OCI-M2 (cell line): Measurements from ENCODE around the gene SSBP3.
"Not testable (repeated sequence)": the region's sequence is repeated elsewhere in the genome, so short reads cannot be mapped to it uniquely, and the experiment has no call there.

Source experiments
- DNase-seq: peaks from one replicate; lab custom pipeline; 2025; ENCODE audit not compliant: unreplicated experiment; lab: John Stamatoyannopoulos, UW

The SSBP3 gene

DNA sequence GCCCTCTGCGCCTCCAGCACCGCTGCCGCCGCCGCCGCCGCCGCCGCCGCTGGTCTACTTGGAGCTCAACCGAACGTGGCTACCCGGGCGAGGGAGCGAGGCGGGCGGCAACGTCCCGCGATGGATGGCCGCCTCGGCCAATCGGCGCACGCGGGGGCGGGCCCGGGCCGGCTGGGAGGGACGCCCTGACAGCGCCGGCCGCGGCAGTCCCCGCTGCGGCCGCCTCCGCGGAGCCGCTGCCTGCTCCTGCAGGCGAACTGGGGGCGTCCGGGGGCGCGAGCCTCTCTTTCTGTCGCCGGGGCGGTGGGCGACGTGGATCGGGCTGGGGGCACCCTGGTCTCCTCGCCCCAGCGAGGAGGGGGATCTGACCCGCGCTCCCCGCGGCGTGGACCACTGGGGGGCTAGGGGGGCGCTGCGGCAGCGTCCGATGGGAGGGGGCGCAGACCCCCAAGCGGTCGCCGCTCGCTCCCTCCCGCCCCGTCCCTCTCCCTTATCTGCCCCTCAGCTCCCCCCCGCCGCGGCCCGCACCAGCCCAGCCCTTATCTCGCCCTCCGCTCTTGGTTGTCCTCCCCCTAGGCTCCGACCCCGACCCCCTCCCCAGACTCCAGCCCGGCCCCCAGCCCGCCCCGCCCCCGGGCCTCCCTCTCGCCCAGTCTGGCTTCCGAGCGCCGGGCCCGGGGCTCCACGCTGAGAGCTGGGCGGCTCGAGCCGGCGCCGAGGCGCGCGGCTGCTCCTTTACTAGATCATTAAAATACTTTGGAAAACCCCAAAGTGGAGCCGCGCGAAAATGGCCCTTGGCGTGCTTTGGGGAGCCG is at the start of gene SSBP3:
SSBP3 (minus strand) TSS at position 56 of the 815 bp plus-strand sequence.
- DNase-seq: no peak

DNA sequence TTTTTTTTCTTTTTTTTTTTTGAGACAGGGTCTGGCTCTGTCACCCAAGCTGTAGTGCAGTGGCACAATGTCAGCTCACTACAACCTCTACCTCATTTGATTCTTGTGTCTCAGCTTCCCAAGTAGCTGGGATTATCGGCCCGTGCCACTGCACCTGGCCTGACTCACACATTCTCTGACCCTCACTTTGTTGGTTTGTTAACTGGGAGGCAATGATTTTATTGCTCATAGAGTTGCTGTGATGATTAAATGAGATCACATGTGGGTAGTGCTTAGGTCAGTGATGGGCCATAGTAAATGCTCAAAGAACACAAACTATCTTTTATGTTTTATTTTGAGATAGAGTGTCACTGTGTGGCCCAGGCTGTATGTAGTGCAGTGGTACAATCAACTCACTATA is 47.3 kb upstream of the SSBP3 start:
- no peak for DNase-seq

DNA sequence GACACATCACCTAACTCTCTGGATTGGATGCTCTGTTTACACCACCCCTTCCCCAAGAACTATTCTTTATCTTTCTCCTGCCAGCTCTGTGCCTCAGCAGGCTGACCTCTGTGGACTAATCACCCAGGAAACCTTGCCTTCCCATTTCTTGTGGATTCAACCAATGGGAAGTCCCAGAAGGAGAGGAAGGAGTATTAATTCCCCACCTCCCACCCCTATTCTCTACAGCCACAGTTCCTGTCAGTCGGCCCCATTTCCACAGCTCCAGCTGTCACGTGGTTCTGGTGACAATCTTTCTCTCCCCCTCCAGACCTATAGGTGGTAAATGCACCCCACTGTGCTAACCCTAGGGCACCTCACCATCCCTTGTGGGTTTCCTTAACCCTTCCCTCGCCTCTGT is 46.8 kb upstream of the SSBP3 start:
- no peak for DNase-seq

DNA sequence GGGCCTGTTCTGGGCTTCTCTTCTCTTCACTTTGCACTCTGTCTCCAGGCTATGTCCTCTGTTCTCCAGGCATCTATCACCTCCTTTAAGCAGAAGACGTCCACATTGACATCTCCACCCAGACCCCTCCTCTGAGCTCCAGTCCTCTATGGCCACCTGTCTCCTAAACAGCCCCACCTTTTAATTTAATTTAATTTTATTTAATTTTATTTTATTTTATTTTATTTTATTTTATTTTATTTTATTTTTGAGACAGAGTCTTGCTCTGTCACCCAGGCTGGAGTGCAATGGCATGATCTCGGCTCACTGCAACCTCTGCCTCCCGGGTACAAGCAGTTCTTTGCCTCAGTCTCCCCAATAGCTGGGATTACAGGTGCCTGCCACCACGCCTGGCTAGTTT is 43.2 kb upstream of the SSBP3 start:
- not testable (repeated sequence) for DNase-seq

DNA sequence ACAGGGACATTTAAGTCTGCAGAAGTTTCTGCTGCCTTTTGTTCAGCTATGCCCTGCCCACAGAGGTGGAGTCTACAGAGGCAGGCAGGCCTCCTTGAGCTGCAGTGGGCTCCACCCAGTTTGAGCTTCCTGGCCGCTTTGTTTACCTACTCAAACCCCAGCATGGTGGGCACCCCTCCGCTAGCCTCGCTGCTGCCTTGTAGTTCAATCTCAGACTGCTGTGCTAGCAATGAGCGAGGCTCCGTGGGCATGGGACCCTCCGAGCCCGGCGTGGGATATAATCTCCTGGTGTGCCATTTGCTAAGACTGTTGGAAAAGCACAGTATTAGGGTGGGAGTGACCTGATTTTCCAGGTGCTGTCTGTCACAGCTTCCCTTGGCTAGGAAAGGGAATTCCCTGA is 42.6 kb upstream of the SSBP3 start:
- DNase-seq: not testable (repeated sequence)

DNA sequence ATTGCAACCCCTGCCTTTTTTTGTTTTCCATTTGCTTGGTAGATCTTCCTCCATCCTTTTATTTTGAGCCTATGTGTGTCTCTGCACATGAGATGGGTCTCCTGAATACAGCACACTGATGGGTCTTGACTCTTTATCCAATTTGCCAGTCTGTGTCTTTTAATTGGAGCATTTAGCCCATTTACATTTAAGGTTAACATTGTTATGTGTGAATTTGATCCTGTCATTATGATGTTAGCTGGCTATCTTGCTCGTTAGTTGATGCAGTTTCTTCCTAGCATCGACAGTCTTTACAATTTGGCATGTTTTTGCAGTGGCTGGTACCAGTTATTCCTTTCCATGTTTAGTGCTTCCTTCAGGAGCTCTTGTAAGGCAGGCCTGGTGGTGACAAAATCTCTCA is 40.9 kb upstream of the SSBP3 start:
- not testable (repeated sequence) for DNase-seq

DNA sequence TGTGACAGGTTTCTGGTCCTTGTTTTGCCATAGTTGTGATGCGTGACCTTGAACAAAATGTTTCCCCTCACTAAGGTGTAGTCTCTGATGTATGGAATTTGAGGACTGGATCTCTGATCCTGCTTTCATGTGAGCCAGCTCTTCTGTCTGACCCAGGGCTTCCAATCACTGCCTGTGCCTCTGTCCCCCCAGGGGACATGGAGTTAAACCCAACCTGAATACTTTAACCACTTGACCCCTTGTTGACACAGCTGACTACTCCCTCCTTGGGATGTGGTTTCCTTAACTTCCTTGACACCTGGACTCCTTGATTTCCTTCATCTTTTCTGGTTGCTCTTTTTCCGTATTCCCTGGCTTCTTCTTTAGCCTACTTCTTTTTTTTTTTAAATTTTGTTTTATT is 36.0 kb upstream of the SSBP3 start:
- DNase-seq: no peak

DNA sequence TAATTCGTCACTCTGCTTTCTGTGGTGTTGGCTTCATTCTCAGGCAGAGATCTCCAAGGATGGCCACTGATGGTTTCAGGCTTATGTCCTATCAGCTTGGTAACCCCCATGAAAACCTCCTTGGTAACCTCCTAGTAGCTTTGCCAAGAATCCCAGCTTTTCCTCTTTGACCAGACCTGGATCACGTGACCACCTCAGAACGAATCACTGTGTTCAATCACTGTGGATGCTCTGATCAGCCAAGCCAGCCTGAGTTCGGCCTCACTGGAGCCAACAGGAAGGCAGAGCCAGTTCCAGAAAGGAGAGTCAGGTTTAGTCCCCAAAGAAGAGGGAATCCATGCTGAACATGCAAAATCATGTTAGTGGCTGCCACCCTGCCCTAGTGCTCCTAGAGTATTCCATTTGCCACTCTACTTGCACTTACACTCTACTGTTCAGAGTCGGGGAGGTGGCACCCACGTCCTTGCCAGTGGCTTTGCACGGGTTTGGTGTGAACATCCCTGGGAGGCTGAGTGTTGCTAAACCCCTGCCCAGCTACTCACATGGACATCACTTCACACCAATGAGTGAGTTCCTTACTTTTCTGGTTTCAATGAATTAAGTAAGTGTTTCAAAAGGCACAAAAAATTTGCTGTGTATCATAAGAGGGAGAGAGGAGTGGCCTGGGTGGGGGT is 33.5 kb upstream of the SSBP3 start:
- DNase-seq: no peak

DNA sequence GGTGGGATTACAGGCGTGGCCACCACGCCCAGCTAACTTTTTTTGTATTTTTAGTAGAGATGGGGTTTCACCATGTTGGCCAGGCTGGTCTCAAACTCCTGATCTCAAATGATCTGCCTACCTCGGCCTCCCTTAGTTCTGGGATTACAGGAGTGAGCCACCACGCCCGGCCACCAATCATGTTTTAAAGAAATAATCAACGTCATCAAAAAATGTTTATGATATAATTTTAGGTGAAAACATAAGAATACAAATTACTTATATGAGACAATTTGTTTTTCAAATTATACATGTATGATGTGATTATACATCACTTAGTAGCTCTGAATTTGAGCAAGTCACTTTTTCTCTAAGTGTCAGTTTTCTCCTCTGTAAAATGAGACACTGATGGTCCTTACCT is 31.6 kb upstream of the SSBP3 start:
- DNase-seq: no peak

DNA sequence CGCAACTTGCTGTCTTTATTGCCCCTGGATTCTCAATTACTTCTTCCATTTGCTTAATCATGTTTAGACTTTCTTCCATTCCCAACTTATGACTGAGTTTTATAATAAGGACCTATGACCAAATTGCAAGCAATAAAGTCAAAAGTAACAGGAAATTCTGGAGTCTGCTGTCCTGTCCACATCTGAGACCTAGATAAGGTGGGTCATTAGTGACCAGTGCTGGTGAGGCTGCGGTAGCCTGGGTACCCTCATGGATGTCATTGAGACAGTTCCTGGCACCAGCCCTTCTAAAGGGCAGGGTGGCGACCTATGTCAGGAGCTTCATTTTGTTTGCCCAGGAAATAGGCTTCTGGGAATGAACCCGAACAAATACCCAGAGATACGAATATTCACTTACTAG is 30.6 kb upstream of the SSBP3 start:
- no peak for DNase-seq

DNA sequence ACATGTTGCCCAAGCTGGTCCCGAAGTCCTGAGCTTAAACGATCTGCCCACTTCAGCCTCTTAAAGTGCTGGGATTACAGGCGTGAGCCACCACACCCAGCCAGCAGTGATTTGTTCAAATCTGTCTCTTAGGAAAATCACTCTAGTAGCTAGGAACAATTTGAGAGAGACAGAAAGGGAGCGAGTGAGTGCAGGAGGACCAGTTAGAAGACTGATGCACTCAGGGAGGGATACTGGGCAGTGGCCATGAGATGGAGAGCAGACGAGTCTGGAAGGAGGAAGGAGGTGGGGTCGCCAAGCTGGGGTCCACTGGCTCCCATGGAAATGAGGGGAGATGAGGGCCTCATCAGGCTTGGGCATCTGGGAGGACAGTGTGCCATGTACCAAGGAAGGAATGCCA is 23.6 kb upstream of the SSBP3 start:
- no peak for DNase-seq

DNA sequence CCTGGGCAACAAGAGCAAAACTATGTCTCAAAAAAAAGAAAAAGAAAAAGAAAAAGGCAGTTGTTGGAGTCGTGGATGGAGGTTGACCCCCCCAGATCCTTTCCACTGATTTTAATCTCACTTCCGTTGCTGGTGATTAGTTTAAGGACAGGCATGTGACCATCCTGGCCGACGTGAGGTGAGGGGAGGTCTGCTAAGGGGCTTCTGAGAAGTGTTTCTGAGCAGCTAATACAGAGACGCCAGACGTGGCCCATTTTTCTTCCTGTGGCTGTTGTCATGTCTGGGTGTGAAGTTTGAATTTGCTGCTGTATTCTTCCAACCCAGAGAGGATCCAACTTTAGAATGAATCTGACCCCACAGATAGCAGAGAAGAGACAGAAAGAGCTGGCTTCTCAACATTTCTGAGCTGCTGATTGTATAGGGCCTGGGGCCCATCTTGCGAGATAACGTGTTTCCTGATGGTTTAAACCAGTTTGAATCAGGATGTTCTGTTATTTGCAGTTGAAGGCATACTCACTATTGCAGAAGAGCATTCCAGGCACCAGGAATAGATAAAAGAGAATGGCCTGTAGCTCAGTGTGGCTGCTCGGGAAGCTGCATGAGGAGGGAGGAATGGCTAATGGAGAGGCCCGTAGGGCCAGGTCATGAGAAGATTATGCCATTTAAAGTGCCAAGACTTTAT is 22.8 kb upstream of the SSBP3 start:
- DNase-seq: no peak

DNA sequence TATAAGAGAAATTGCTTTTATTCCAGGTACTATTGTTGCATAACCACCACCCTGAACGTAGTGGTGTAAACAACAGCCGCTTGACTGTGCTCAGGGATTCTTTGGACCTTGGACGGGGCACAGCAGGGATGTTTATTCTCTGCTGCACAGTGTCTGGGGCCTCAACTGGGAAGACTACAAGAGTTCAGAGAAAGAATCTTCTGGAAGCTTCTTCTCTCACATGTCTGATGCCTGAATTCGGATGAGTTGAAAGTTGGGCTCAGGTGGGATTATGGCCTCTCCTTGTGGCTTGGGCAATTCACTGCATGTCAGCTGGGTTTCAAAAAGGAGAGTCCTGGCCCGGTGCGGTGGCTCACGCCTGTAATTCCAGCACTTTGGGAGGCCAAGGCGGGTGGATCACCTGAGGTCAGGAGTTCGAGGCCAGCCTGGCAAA is 19.0 kb upstream of the SSBP3 start:
- no peak for DNase-seq

DNA sequence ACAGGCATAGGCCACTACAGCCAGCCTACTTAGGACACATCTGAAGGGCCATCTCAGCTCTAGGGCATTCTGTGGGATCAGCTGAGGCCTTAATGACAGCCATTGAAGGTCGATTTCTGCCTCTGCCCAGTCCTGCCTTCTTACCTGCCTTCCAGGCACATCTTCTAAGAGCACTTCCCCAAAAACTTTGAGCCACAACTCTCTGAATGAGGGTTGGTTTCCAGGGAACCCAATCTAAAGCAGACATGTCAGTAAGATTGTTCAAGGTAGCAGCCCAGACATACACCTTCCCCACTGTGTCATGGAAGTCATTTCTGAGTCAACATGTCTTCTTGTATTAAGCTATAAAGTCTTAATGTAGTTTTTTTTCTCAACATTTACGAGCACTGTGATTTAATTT is 18.2 kb upstream of the SSBP3 start:
- DNase-seq: no peak

DNA sequence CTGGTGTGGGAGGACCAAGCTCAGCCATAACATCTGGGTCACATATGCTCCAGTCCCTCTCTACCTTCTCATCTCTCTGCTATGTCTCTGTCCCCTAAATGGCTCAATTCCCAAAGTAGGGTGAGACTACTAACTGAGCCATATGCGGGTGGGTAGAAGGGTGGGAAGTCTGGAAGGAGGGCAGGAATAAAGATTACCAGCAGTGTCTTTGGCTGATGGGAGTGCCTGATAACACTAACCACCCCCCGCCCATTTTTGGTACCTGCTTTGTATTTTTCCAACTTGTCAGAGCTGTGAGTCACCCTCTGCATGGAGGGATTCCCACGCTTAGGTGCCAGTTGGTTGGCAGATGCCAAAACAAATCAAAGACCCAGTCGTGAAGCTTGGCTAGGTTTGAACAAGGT is 14.9 kb upstream of the SSBP3 start:
- no peak for DNase-seq

DNA sequence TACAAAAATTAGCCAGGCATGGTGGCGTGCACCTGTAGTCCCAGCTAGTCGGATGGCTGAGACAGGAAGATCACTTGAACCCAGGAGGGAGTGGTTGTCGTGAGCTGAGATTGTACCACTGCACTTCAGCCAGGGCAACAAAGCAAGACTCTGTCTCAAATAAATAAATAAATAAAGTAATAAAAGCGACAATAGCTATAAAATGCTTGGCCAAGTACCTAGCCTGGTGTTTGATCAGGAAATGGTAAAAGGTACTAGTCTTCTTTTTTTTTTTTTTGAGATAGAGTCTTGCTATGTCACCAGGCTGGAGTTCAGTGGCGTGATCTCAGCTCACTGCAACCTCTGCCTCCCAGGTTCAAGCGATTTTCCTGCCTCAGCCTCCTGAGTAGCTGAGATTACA is 12.4 kb upstream of the SSBP3 start:
- DNase-seq: not testable (repeated sequence)

DNA sequence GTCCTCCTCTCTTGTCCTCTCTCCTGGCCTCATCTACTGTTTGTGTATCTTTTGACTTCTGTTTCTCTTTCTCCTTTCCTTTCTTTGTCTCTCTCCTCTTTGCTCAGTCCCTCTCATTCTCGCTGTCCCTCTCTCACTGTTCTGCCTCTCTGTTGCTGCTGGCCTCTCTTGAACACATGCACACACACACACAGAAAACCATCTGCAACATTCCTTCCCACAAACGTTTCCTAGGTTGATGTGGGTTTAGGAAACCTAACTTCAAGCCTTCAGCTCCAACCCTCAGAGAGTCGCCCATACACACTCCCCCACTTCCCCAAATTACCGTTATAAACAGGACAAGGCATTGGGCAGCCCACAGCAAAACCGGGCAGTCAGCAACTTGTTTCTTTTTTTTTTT is 10.9 kb upstream of the SSBP3 start:
- DNase-seq: no peak

DNA sequence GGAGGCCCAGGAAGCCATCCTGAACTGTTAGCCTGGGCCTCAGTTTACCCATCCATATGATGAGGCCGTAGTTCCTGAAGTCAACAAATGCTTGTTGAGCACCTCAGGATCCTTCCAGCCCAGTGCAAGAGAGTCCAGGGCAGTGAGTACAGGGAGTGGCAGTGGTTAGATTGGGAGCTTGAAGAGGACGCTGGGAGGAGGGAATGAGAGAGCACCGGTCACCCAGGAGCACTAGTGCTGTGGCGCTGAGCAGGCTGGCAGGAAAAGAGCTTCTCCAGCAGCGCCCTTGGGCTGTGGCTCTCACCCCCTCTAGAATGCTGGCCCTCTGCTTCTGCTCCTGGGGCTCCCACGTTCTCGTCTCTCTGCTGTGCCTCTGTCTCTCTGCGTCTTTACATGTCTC is 10.2 kb upstream of the SSBP3 start:
- no peak for DNase-seq

DNA sequence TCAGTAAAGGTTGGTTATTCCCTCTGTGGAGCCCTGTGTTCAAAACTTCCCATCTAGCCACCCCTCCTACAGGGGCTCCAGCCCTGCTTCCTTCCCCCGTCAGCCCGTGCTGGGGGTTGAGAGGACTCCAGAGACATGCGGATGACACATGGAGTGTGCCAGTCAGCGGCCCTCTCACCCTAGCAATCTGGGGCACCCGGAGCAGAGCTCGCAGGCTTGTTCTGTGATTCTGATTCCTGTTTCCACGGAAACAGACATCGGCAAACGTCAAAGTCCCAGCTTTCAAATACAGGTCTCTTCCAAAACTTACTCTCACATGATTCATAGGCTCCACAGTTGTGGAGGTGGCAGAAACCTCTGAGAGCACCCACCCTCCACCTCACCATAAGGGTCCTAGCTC is 9.8 kb upstream of the SSBP3 start:
- no peak for DNase-seq

DNA sequence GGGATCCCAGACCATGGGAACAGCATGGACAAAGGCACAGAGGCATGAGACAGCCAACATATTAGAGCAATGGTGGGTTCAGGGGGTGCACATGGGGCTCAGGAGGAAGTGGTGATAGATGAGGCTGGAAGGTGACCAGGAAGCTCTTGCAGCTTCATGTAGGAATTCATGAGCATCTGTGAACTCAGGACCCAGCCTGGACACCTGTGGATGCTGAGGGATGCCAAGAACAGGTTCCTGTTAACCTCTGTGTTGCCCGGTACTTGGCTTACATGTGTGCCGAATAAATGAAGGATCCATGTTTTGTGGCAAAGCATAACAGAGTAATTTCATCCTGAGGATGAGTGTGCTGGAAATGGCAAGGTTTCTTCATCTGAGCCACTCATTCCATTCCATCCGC is 9.3 kb upstream of the SSBP3 start:
- no peak for DNase-seq

DNA sequence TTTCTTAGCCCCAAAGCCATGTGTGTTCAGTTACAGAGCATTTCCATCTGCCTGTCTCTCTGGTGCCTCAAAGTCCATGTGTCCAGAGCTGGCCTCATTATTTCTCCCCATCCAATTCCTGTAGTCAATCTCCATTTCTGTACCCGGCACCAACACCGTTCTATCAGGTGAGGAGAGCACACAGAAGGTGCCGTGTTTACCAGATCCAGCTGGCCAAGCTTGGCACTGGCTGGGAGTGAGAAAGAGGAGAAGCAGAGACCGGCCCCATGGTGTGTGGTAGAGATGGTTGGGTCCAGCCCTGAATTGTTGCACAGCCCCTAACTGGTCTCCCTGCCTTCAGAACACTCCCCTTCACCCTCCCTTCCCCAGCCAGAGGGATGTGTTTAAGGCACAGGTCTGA is 7.5 kb upstream of the SSBP3 start:
- no peak for DNase-seq

DNA sequence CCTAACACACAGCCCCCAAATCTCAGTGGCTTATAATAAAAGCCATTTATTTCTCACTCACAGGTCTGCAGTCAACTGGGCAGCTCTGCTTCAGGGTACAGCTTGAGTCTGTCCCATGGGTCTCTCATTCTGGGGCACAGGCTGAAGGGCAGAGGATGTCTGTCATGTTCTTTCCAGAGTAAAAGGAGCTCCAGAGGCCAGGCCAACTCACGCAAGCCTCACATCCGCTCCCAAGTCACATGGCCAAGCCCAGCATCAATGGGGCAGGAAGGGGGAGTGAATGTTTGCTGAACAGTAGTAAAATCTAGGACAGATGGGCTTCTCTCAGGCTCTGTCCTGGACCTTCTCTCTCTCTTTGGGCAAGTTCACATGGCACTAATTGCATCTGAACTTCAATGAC is 7.1 kb upstream of the SSBP3 start:
- no peak for DNase-seq
